ENCODE measurements around the gene PSMA7. TPM values are rescaled to one million over a fixed set of nuclear protein-coding genes. Genes with fewer than 3 reads are reported as not detected.

PSMA7 gene
- total and polyA plus RNA-seq, 4 experiments from 2014 or later = 182 to 598 (median 313) TPM

DNA sequence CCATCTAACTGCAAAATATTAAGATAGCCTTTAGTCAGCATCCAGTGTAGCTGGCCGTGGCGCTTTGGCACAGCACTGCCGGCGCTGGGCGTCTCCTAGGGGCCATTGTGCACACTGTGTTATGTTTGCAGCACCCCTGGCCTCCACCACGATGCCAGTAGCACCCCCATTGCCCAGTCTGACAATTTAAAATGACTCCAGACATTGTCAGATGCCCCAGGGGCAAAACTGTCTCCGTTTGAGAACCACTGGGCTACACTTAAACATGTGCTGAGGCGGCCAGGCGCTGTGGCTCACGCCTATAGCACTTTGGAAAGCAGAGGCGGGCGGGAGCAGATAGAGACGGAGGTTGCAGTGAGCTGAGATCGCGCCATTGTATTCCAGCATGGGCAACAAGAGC, 33.7 kb upstream of the PSMA7 start:
- peaks cover 10 to 18% of the 10 kb centered on the region in 2 donors for H3K36me3 Mint-ChIP-seq
- POLR2A ChIA-PET (ENCODE audit: partially characterized antibody) = no interaction called here
- H3K4me1 Mint-ChIP-seq = peaks cover 3 to 4% (median 3%) of the 10 kb centered on the region in 4 donors
- Histone ChIP-seq H3K4me1 (ENCODE audit: insufficient read depth, low read length) (peaks cover 3% of the 10 kb centered on the region), H3K27me3 (ENCODE audit: insufficient read depth, low read length) (no peaks in the 10 kb centered on the region), H3K36me3 (ENCODE audit: insufficient read depth, low read length) (peaks cover 4% of the 10 kb centered on the region), H3K9me3 (ENCODE audit: control insufficient read depth in 1 of 2, low read length in 2 of 2) (no peaks in the 10 kb centered on the region), H3K4me3 (ENCODE audit: low read length in 2 of 2) (no peak overlapping the region), H3K27ac (ENCODE audit: low read depth, low read length) (no peak overlapping the region)
- CTCF ChIA-PET (ENCODE audit: partially characterized antibody) = no interaction called here
- H3K9me3 Mint-ChIP-seq = no peaks in the 10 kb centered on the region
- intact Hi-C loops (cut with micrococcal nuclease) = no loop called here
- H3K27ac Mint-ChIP-seq = peak overlapping the region in 1 of 7 donors; percentile 36
- no peak for DNase-seq
- H3K27me3 Mint-ChIP-seq = no peaks in the 10 kb centered on the region
- no peak overlapping the region for H3K4me3 Mint-ChIP-seq

DNA sequence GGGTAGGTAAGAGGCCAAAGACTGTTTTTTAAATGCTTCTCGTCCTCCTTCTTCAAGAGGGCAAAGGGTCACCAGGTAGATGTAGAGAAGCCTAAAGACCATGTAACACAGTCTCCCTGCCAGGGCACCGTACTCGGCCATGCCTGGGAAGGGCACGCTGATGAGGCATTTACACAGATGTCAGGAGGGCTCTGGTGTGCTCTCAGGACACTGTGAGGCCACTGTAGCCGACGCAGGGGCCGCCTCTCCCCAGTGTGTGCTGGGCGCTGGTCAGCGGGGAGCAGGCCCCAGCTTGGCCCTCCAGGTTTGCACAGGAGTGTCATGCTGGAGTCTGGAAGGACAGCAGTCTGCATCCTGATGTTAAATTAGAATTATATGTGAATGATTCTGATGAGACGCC, 32.5 kb upstream of the PSMA7 start:
- Mint-ChIP-seq H3K27me3 (no peaks in the 10 kb centered on the region), H3K4me3 (no peak overlapping the region), H3K36me3 (peaks cover 10 to 20% of the 10 kb centered on the region in 2 donors), H3K9me3 (no peaks in the 10 kb centered on the region), H3K27ac (peak overlapping the region in 1 of 7 donors; percentile 68), H3K4me1 (no peaks in the 10 kb centered on the region)
- ChIA-PET CTCF (ENCODE audit: partially characterized antibody) (no interaction called here), POLR2A (ENCODE audit: partially characterized antibody) (no interaction called here)
- intact Hi-C loops (cut with micrococcal nuclease) = no loop called here
- DNase-seq = no peak
- Histone ChIP-seq H3K4me3 (ENCODE audit: low read length in 2 of 2) (no peak overlapping the region), H3K27me3 (ENCODE audit: insufficient read depth, low read length) (no peaks in the 10 kb centered on the region), H3K27ac (ENCODE audit: low read depth, low read length) (no peak overlapping the region), H3K4me1 (ENCODE audit: insufficient read depth, low read length) (no peaks in the 10 kb centered on the region), H3K9me3 (ENCODE audit: control insufficient read depth in 1 of 2, low read length in 2 of 2) (no peaks in the 10 kb centered on the region), H3K36me3 (ENCODE audit: insufficient read depth, low read length) (peaks cover 4% of the 10 kb centered on the region)

- Histone ChIP-seq H3K27ac (ENCODE audit: low read depth, low read length) (no peak overlapping the region), H3K4me3 (ENCODE audit: low read length in 2 of 2) (no peak overlapping the region), H3K36me3 (ENCODE audit: insufficient read depth, low read length) (peaks cover 4% of the 10 kb centered on the region), H3K27me3 (ENCODE audit: insufficient read depth, low read length) (no peaks in the 10 kb centered on the region), H3K9me3 (ENCODE audit: control insufficient read depth in 1 of 2, low read length in 2 of 2) (no peaks in the 10 kb centered on the region), H3K4me1 (ENCODE audit: insufficient read depth, low read length) (no peaks in the 10 kb centered on the region)
- no peaks in the 10 kb centered on the region for H3K9me3 Mint-ChIP-seq
- intact Hi-C loops (cut with micrococcal nuclease) = no loop called here
- peaks cover 10 to 20% of the 10 kb centered on the region in 2 donors for H3K36me3 Mint-ChIP-seq
- H3K4me3 Mint-ChIP-seq = peak overlapping the region in 1 of 8 donors; percentile 15
- POLR2A ChIA-PET (ENCODE audit: partially characterized antibody) = no interaction called here
- no peaks in the 10 kb centered on the region for H3K27me3 Mint-ChIP-seq
- peak overlapping the region in 3 of 7 donors; percentile 12 to 68 (median 47) for H3K27ac Mint-ChIP-seq
- CTCF ChIA-PET (ENCODE audit: partially characterized antibody) = interaction anchor here (0.9 kb wide), 1 partner anchor 164 kb away, joined by 3 read pairs; no protein-coding TSS in a partner anchor
- H3K4me1 Mint-ChIP-seq = no peaks in the 10 kb centered on the region
- no peak for DNase-seq
Observed at GRCh38 chr20:62174870-62175624, 31.9 kb upstream of the PSMA7 start.

GRCh38 chr20:62174021-62174804, 31.0 kb upstream of the PSMA7 start:
- no peaks in the 10 kb centered on the region for H3K9me3 Mint-ChIP-seq

DNA sequence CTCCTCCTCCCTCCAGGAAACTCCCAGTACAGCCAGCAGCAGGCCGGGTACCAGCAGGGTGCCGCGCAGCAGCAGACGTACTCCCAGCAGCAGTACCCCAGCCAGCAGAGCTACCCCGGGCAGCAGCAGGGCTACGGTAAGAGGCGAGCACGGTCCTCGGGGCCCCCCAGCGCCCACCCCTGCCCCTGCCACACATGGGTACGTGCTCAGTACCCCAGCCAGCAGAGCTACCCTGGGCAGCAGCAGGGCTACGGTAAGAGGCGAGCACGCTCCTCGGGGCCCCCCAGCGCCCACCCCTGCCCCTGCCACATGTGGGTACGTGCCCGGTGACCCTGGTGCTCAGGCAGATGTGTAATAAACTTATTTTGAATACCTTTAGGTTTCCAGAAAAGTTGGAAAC, 29.5 kb upstream of the PSMA7 start:
- Histone ChIP-seq H3K9me3 (ENCODE audit: control insufficient read depth in 1 of 2, low read length in 2 of 2) (no peaks in the 10 kb centered on the region), H3K27ac (ENCODE audit: low read depth, low read length) (no peak overlapping the region), H3K36me3 (ENCODE audit: insufficient read depth, low read length) (peaks cover 4% of the 10 kb centered on the region), H3K4me3 (ENCODE audit: low read length in 2 of 2) (no peak overlapping the region), H3K4me1 (ENCODE audit: insufficient read depth, low read length) (no peaks in the 10 kb centered on the region), H3K27me3 (ENCODE audit: insufficient read depth, low read length) (no peaks in the 10 kb centered on the region)
- H3K9me3 Mint-ChIP-seq = no peaks in the 10 kb centered on the region
- H3K27me3 Mint-ChIP-seq = no peaks in the 10 kb centered on the region
- no peak overlapping the region for H3K4me3 Mint-ChIP-seq
- no peaks in the 10 kb centered on the region for H3K4me1 Mint-ChIP-seq
- no peak for DNase-seq
- POLR2A ChIA-PET (ENCODE audit: partially characterized antibody) = interaction anchor here (1.3 kb wide), 1 partner anchor 10 kb away, joined by 5 read pairs; the partner anchor contains the start of gene MTG2
- intact Hi-C loops (cut with micrococcal nuclease) = no loop called here
- no peak overlapping the region for H3K27ac Mint-ChIP-seq
- CTCF ChIA-PET (ENCODE audit: partially characterized antibody) = interaction anchor here (1.3 kb wide), 1 partner anchor 16 kb away, joined by 3 read pairs; no protein-coding TSS in a partner anchor
- H3K36me3 Mint-ChIP-seq = peaks cover 14 to 27% of the 10 kb centered on the region in 2 donors

More at GRCh38 chr20:62174021-62174804, 31.0 kb upstream of the PSMA7 start:
- ChIA-PET CTCF (ENCODE audit: partially characterized antibody) (interaction anchor here (0.9 kb wide), 1 partner anchor 163 kb away, joined by 3 read pairs; no protein-coding TSS in a partner anchor), POLR2A (ENCODE audit: partially characterized antibody) (no interaction called here)
- Histone ChIP-seq H3K4me3 (ENCODE audit: low read length in 2 of 2) (no peak overlapping the region), H3K4me1 (ENCODE audit: insufficient read depth, low read length) (no peaks in the 10 kb centered on the region), H3K9me3 (ENCODE audit: control insufficient read depth in 1 of 2, low read length in 2 of 2) (no peaks in the 10 kb centered on the region), H3K27ac (ENCODE audit: low read depth, low read length) (no peak overlapping the region), H3K27me3 (ENCODE audit: insufficient read depth, low read length) (no peaks in the 10 kb centered on the region), H3K36me3 (ENCODE audit: insufficient read depth, low read length) (peaks cover 4% of the 10 kb centered on the region)
- H3K27ac Mint-ChIP-seq = peak overlapping the region in 1 of 7 donors; percentile 42
- no peak for DNase-seq
- no peaks in the 10 kb centered on the region for H3K27me3 Mint-ChIP-seq
- no peaks in the 10 kb centered on the region for H3K4me1 Mint-ChIP-seq
- intact Hi-C loops (cut with micrococcal nuclease) = no loop called here
- peaks cover 10 to 25% of the 10 kb centered on the region in 2 donors for H3K36me3 Mint-ChIP-seq
- no peak overlapping the region for H3K4me3 Mint-ChIP-seq

DNA sequence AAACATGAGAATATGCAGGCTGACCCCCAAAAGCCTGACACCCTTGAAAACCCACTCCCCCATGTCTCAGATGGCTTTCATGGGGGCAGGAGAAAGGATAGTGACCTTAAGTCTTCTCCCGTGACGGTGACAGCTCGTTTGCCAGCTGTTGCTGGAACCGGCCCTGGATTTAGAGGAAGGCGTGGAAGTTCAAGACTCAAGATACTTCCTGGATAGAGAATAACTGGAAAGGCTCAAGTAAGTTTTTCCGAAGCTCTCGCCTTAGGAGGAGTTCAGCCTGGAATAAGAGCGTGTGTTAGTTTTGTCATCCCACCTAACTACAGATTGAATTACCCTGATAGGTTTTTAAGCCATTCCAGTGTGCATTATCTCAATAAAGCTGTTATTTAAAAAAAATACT, 28.1 kb upstream of the PSMA7 start:
- H3K4me1 Mint-ChIP-seq = peaks cover 0 to 1% (median 0%) of the 10 kb centered on the region in 4 donors

GRCh38 chr20:62170536-62170935, 27.3 kb upstream of the PSMA7 start:
- Mint-ChIP-seq H3K4me1 (peaks cover 0 to 1% (median 0%) of the 10 kb centered on the region in 4 donors), H3K27ac (no peak overlapping the region), H3K9me3 (no peaks in the 10 kb centered on the region), H3K4me3 (no peak overlapping the region), H3K36me3 (peaks cover 22 to 33% of the 10 kb centered on the region in 2 donors), H3K27me3 (no peaks in the 10 kb centered on the region)
- no peak for DNase-seq
- H3K27me3 ChIP-seq (ENCODE audit: insufficient read depth, low read length) = no peaks in the 10 kb centered on the region
- H3K36me3 ChIP-seq (ENCODE audit: insufficient read depth, low read length) = peaks cover 7% of the 10 kb centered on the region
- H3K27ac ChIP-seq (ENCODE audit: low read depth, low read length) = no peak overlapping the region
- intact Hi-C loops (cut with micrococcal nuclease) = no loop called here
- H3K9me3 ChIP-seq (ENCODE audit: control insufficient read depth in 1 of 2, low read length in 2 of 2) = no peaks in the 10 kb centered on the region
- ChIA-PET POLR2A (ENCODE audit: partially characterized antibody) (no interaction called here), CTCF (ENCODE audit: partially characterized antibody) (no interaction called here)
- no peaks in the 10 kb centered on the region for H3K4me1 ChIP-seq (ENCODE audit: insufficient read depth, low read length)
- no peak overlapping the region for H3K4me3 ChIP-seq (ENCODE audit: low read length in 2 of 2)

More for the DNA sequence above, 28.1 kb upstream of the PSMA7 start:
- H3K27ac ChIP-seq (ENCODE audit: low read depth, low read length) = no peak overlapping the region
- ChIA-PET CTCF (ENCODE audit: partially characterized antibody) (no interaction called here), POLR2A (ENCODE audit: partially characterized antibody) (no interaction called here)
- peaks cover 4% of the 10 kb centered on the region for H3K36me3 ChIP-seq (ENCODE audit: insufficient read depth, low read length)
- no peak overlapping the region for H3K4me3 Mint-ChIP-seq
- H3K4me1 ChIP-seq (ENCODE audit: insufficient read depth, low read length) = no peaks in the 10 kb centered on the region
- H3K9me3 ChIP-seq (ENCODE audit: control insufficient read depth in 1 of 2, low read length in 2 of 2) = no peaks in the 10 kb centered on the region
- no peak overlapping the region for H3K27ac Mint-ChIP-seq
- H3K36me3 Mint-ChIP-seq = peaks cover 17 to 28% of the 10 kb centered on the region in 2 donors
- H3K27me3 ChIP-seq (ENCODE audit: insufficient read depth, low read length) = no peaks in the 10 kb centered on the region
- H3K27me3 Mint-ChIP-seq = no peaks in the 10 kb centered on the region
- H3K4me3 ChIP-seq (ENCODE audit: low read length in 2 of 2) = no peak overlapping the region
- H3K9me3 Mint-ChIP-seq = no peaks in the 10 kb centered on the region
- intact Hi-C loops (cut with micrococcal nuclease) = no loop called here
- DNase-seq = no peak
